GM21447 (cell line): ENCODE results near the gene TRIM47.
A peak's percentile ranks its signal among the peaks of the same experiment; 100 is the strongest.

Experiments used
- ATAC-seq: cut with Tn5 transposase; IDR thresholded peaks from one replicate; pipeline ENCODE4 v1.9.1; 2021; ENCODE audit not compliant: unreplicated experiment

The TRIM47 gene

GRCh38 chr17:75848523-75849278 lies 29.7 kb downstream of the TRIM47 start:
- no peak for ATAC-seq

GRCh38 chr17:75847614-75848522 lies 30.5 kb downstream of the TRIM47 start:
- no peak for ATAC-seq

GRCh38 chr17:75846692-75847613 lies 31.4 kb downstream of the TRIM47 start:
- no peak for ATAC-seq

GRCh38 chr17:75845933-75846691 lies 32.3 kb downstream of the TRIM47 start:
- ATAC-seq: no peak

GRCh38 chr17:75845058-75845711 lies 33.2 kb downstream of the TRIM47 start:
- ATAC-seq: peak; percentile 60

- peak; percentile 16 for ATAC-seq
These were observed 33.8 kb downstream of the TRIM47 start for GRCh38 chr17:75844530-75845057.

- ATAC-seq: peak; percentile 25
These were observed 34.5 kb downstream of the TRIM47 start, which contains the start of gene UNC13D for GRCh38 chr17:75843577-75844529. Gene UNC13D, minus strand, starts transcription at chr17:75844404. Its CDS starts 67 bp downstream, at chr17:75844337.

- ATAC-seq: no peak
These were observed 35.3 kb downstream of the TRIM47 start for GRCh38 chr17:75842963-75843576.

GRCh38 chr17:75842411-75842810 lies 36.0 kb downstream of the TRIM47 start:
- ATAC-seq: no peak

GRCh38 chr17:75840799-75841164 lies 37.6 kb downstream of the TRIM47 start:
- ATAC-seq: no peak

GRCh38 chr17:75839942-75840798 lies 38.2 kb downstream of the TRIM47 start:
- ATAC-seq: no peak

GRCh38 chr17:75838410-75838809 lies 40.0 kb downstream of the TRIM47 start:
- ATAC-seq: no peak

- no peak for ATAC-seq
These were observed 40.5 kb downstream of the TRIM47 start for GRCh38 chr17:75837899-75838298.

GRCh38 chr17:75836605-75837004 lies 41.8 kb downstream of the TRIM47 start:
- no peak for ATAC-seq

- ATAC-seq: no peak
These were observed 42.8 kb downstream of the TRIM47 start for GRCh38 chr17:75835654-75835987.

GRCh38 chr17:75834928-75835653 lies 43.3 kb downstream of the TRIM47 start:
- no peak for ATAC-seq
